ENCODE results near the gene NAIF1. TPM values are rescaled to one million over a fixed set of nuclear protein-coding genes. Genes with fewer than 3 reads are reported as not detected.
"Not testable (repeated sequence)": the region's sequence is repeated elsewhere in the genome, so short reads cannot be mapped to it uniquely, and the experiment has no call there.

NAIF1 gene
- total RNA-seq, 2 donors from 2014 or later, result 10.0 to 10.5 TPM

DNA sequence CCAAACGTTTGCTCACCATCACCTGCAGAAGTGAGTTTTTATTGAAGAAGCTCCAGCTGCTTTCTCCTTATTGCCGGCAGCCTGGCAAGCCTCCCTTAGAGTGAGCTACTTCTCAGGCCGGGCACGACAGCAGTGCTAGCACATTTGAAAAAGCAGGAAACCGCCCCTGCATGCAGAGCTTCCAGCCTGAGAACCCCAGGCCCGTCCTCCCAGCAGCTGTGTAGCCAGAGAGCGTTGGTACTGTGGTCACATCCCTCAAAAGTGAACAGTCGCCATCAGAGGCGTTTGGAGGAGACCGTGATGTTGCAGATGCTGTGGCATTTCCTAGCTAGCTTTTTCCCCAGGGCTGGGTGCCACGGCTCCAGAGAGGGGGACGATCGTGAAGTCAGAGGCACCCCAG, 24.5 kb upstream of the NAIF1 start:
- intact Hi-C loops (cut with DNase I, micrococcal nuclease), result no loop called here
- ATAC-seq (no peak), DNase-seq (peak in 1 of 2 donors; percentile 10)

GRCh38 chr9:128091144-128091543, 24.0 kb upstream of the NAIF1 start:
- DNase-seq, result peak; percentile 33 to 58
- no peak for ATAC-seq
- intact Hi-C loops (cut with DNase I, micrococcal nuclease), result no loop called here

DNA sequence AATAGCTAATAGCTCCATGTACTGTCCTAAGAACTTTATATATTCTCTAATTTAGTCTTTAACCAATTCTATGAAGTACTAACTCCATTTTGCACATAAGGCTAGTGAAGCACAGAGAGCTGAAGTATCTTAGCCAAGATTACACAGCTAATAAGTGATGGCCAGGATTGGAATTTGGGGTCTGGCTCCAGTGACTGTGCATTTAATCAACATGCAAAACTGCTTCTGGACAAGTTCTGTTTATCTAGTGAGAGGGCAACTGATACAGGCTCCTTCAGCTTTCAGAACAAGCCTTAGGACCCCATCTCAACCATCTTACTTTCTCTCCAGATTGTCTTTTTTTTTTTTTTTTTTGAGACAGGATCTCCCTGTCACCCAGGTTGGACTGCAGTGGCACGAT, 22.2 kb upstream of the NAIF1 start:
- no peak for DNase-seq
- ATAC-seq, result no peak
- intact Hi-C loops (cut with DNase I, micrococcal nuclease), result no loop called here

GRCh38 chr9:128088253-128088945, 21.3 kb upstream of the NAIF1 start:
- DNase-seq (peak in 1 of 2 donors; percentile 14), ATAC-seq (peak; percentile 44)
- intact Hi-C loops (cut with DNase I, micrococcal nuclease), result no loop called here

DNA sequence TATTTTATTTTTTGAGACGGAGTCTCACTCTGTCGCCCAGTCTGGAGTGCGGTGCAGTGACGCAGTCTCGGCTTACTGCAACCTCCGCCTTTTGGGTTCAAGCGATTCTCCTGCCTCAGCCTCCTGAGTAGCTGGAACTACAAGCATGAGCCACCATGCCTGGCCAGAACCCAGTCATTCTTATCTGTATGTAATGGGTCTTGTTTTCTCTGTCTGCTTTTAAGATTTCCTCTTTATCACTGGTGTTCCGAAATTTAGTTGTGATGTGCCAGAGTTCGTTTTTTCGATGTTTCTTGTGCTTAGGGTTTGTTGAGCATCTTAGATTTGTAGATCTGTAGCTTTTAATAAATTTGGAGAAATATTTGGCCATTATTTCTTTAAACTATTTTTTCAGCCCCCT, 20.1 kb upstream of the NAIF1 start:
- ATAC-seq (no peak), DNase-seq (no peak)
- intact Hi-C loops (cut with DNase I, micrococcal nuclease), result no loop called here

- peak; percentile 76 for ATAC-seq
- intact Hi-C loops (cut with DNase I, micrococcal nuclease), result no loop called here
- no peak for DNase-seq
Observed at GRCh38 chr9:128085943-128086342, 18.8 kb upstream of the NAIF1 start.

DNA sequence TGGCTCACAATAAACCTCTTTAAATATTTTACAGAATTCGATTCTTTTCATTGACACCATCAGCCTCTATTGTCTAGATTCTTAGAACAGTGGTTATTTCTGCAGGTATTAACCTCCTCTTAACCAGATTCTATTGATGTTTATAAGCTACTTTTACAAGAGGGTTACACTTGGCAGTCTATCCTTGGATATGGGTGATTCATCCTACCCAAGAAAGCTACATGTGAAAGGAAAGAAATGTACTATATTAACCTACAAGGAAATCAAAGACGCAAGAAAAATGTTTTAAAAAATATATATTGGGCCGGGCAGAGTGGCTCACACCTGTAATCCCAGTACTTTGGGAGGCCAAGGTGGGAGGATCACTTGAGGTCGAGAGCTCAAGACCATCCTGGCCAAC, 17.6 kb upstream of the NAIF1 start:
- DNase-seq (no peak), ATAC-seq (no peak)
- intact Hi-C loops (cut with DNase I, micrococcal nuclease), result no loop called here

DNA sequence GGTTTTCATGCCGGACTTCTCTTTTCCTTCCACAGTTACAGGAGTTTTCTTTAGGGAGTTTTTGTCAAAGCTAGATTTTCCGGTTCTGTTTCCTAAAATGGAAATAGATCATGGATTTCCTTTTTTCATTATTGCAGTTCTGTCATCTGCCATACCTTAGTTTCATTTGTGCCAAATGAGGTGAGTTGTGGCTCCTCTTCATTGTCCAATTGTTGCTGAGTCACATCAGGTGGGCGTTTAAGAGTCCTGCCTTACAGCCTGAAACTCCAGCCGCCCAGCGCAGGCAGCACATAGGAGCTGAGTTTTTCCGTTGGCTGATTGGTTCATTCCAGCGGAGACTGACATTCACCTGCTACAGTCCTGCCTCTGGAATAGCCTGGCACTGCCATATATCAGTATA, 15.0 kb upstream of the NAIF1 start:
- DNase-seq, result no peak

DNA sequence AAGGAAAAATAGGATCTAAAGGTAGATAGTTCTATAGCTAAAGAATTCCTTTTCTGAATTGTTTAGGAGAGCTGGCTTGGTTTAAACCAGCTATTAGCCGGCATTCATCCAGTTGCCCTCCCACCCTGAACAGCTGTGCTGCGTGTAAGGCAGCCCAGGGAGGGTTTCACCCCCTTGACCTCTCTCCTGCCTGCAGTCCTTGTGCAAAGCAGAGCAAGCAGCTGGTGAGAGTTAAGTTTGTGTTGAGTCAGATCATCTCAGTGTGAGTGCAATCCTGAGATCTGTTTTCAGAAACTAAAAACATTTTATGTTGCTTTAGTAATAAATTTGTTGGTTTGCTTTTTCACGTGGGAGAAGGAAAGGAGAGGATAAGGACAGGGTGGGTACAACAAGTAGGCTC, 13.9 kb upstream of the NAIF1 start:
- DNase-seq (no peak), ATAC-seq (no peak)
- intact Hi-C loops (cut with DNase I, micrococcal nuclease), result no loop called here

More for the DNA sequence above, 15.0 kb upstream of the NAIF1 start:
- intact Hi-C loops (cut with DNase I, micrococcal nuclease), result no loop called here
- ATAC-seq, result no peak

DNA sequence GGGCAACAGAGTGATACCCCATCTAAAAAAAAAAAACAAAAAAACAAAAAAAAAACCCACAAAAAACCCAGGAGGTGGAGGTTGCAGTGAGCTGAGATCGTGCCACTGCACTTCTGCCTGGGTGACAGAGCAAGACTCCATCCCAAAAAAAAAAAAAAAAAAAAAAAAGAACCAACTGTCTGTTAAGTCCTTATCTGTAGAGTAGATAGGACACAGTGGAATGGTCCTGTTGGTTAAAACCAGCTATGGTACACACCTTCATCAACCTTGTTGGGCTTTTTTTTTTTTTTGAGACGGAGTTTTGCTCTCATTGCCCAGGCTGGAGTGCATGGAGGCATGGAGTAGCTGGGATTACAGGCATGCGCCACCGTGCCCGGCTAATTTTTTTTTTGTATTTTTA, 13.1 kb upstream of the NAIF1 start:
- intact Hi-C loops (cut with DNase I, micrococcal nuclease), result no loop called here
- no peak for DNase-seq
- ATAC-seq, result no peak

- intact Hi-C loops (cut with DNase I, micrococcal nuclease), result no loop called here
- ATAC-seq (peak; percentile 82), DNase-seq (peak in 1 of 2 donors; percentile 78)
Observed at GRCh38 chr9:128078504-128079434, 11.6 kb upstream of the NAIF1 start.

GRCh38 chr9:128077847-128078503, 10.9 kb upstream of the NAIF1 start:
- ATAC-seq (peak; percentile 58), DNase-seq (no peak)
- intact Hi-C loops (cut with DNase I, micrococcal nuclease), result no loop called here

- intact Hi-C loops (cut with DNase I, micrococcal nuclease), result no loop called here
- DNase-seq (no peak), ATAC-seq (no peak)
Observed at GRCh38 chr9:128073253-128073886, 6.2 kb upstream of the NAIF1 start.

DNA sequence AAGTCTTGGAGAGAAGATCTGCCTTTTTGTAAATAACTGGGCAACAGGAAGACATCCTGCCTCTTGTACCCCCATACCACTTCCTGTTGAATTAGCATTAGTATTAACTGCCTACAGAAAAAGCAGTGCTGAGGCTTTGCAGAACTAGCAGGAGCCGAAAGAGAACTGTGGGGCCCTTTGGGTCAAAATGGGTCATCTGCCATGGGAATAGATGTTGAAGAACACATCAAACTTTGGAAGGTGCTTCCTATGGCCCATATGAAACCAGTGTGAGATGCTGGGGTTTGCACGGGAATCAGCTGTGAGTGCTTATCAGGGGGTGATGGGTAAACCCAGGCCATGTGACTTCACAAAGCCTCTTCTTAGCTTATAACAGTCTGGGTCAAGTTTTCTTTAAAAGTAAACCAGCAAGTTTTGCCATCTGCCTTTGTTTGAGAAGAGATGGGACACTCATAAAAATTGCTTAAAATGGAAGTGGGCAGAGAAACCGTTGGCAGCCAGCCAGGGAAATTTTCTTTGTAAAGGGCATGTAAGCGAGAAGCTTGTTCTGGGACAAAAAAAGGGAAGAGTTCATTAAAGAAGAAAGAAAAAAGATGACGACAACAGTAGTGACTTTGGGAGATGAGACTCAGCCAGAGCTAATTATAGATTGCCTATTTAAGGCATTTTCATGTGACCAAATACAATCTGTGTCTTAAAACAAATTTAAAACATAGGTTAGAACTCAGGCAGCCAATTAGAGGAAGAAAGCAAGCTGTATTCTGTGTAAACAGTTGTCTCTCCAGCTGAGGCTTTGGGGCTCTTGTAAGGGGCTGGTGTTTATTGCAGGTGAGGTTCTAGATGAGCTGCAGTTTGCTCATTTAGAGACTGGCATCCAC, 5.3 kb upstream of the NAIF1 start:
- intact Hi-C loops (cut with DNase I, micrococcal nuclease), result no loop called here
- peak; percentile 88 to 92 for DNase-seq
- ATAC-seq, result peak; percentile 4

DNA sequence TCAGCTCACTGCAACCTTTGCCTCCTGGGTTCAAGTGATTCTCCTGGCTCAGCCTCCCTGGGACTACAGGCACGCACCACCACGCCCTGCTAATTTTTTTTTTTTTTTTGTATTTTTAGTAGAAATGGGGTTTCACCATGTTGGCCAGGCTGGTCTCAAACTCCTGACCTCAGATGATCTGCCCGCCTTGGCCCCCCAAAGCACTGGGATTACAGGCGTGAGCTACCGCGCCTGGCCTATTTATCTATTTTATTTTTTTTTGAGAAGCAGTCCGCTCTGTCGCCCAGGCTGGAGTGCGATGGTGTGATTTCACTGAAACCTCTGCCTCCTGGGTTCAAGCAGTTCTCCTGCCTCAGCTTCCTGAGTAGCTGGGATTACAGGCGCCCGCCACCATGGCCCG, 4.4 kb upstream of the NAIF1 start:
- ATAC-seq; intact Hi-C loops (cut with DNase I, micrococcal nuclease): not testable (repeated sequence)
- peak in 1 of 2 donors; percentile 27 for DNase-seq

- DNase-seq (peak in 1 of 2 donors; percentile 13), ATAC-seq (no peak)
- intact Hi-C loops (cut with DNase I, micrococcal nuclease), result no loop called here
Observed at GRCh38 chr9:128070874-128071273, 3.8 kb upstream of the NAIF1 start.

- DNase-seq, result peak in 1 of 2 donors; percentile 66
- intact Hi-C loops (cut with DNase I, micrococcal nuclease), result no loop called here
- ATAC-seq, result no peak
Observed at GRCh38 chr9:128068386-128069205, 1.5 kb upstream of the NAIF1 start.

Measured in left colon (tissue), 2 donors.